ENCODE data around the gene KCNJ18.
"Not testable (repeated sequence)": the region's sequence is repeated elsewhere in the genome, so short reads cannot be mapped to it uniquely, and the experiment has no call there.

Gene KCNJ18

DNA sequence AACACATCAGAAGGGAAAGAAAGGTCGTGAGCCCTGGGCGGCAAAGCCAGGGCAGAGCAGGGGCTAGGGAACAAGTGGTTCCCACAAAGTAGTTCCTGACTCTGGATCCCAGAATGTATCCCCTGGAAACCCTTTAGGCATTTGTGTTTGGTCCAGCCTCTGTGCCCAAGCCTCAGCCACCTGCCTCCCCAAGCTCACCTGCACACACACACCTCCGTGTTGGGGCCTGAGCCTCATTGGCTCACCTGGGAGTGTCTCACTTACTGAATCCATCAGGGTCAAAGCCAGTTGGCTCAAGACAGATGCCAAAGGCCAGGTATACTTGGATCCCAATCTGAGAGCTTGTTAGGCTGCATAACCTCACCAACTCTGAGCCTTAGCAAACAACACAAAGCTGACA, 54.1 kb downstream of the KCNJ18 start:
- H3K4me1 ChIP-seq; H3K27me3 ChIP-seq (ENCODE audit: low read depth); H3K9me3 ChIP-seq; DNase-seq (ENCODE audit: low spot score in 2 of 2); in situ Hi-C loops (cut with MboI; ENCODE audit: low sequenced_read_pairs); H3K36me3 ChIP-seq (replicated peaks); H3K4me3 ChIP-seq: not testable (repeated sequence)

DNA sequence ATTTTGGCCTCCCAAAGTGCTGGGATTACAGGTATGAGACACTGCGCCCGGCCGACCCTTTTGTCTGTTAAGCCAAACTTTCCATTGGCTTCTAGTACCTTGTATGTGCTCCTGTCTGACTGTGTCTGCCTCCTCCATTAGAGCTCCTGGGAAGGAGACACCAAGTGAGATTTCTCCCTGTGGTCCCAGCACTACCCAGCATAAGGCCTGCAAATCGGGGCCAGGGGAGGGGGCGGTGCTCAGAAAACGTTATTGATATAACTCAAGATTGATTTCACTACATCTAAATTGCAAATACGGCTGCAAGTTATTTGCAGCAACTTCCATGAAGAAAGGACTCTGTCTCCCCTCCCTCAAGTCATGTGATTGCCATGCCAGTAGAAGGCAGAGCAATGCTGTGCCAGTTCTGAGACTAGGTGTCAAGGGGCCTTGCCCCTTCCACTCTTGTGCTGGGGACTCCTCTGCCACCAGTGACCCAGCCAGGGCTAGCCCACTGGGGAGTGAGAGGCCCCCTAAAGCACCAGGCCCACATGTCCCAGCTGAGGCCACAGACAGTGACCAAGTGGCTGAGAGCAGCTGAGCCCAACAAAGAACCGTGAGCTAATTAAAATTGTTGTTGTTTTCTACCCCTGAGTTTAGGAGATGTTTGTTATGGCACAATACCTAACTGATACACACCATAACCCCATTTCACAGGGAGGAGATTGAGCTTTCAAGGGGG, 55.0 kb downstream of the KCNJ18 start:
- H3K36me3 ChIP-seq (replicated peaks); H3K4me1 ChIP-seq; in situ Hi-C loops (cut with MboI; ENCODE audit: low sequenced_read_pairs): not testable (repeated sequence)

DNA sequence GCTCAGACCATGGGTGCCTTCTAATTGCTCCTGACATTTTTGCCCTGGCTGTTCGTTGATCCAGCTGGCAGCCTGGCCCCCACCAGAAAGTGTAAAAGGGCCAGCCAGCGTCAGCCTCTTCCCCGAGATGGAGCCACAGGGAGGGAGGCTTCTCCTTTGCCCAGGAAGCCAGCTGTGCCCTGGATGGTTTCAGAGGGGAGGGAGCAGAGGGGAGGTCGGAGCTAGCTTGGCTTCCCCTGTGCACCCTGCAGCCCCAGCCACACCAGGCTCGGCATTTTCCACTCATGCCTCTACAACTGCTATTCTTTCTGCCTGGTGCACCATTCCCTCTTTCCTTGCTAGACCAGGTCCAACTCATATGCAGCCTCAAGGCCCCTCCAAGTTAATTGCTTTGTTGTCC, 56.4 kb downstream of the KCNJ18 start:
- H3K27me3 ChIP-seq (ENCODE audit: low read depth); in situ Hi-C loops (cut with MboI; ENCODE audit: low sequenced_read_pairs); DNase-seq (ENCODE audit: low spot score in 2 of 2); H3K4me3 ChIP-seq; H3K4me1 ChIP-seq; H3K9me3 ChIP-seq; H3K36me3 ChIP-seq (replicated peaks): not testable (repeated sequence)

More for the DNA sequence above, 55.0 kb downstream of the KCNJ18 start:
- H3K9me3 ChIP-seq; H3K4me3 ChIP-seq; H3K27me3 ChIP-seq (ENCODE audit: low read depth); DNase-seq (ENCODE audit: low spot score in 2 of 2): not testable (repeated sequence)

DNA sequence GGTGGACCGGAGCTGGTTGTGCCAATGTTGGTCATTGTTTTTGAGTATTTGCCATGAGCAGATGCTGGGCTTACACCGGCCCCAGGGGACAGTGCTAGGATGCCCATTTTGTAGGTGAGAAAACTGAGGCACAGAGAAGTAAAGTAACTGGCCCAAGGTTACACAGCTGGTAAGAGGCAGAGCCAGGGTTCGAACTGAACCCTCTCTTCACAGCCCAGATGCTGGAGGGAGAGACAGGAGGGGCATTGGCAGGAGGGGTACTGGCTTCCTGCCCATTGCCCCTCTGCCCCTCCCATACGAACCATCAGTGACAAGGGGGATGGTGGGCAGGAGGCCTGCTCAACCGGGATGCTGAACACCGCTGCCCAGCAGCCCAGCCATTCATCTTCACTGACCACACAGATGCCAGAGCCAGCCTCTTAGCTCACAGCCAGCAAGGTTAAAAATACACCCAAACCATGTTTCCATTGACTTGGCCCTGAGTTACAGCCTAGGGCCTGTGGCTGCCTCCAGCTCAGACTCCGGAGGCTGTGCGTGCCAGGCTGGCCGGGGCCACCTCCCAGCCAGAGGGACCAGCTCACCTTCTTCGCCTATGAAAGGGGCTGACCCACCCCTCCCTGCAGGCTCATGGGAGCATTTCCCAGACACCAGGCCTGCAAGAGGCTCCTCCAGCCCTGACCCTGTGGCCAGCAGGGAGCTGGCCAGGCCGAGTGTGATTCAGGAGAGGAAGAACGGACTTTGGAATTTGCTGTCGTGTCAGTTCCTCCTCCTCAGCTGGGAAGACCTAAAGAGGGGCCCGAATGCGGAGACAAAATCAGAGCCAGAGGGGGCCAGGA, 57.6 kb downstream of the KCNJ18 start:
- H3K4me3 ChIP-seq; H3K36me3 ChIP-seq (replicated peaks); H3K27me3 ChIP-seq (ENCODE audit: low read depth); in situ Hi-C loops (cut with MboI; ENCODE audit: low sequenced_read_pairs); H3K9me3 ChIP-seq; DNase-seq (ENCODE audit: low spot score in 2 of 2); H3K4me1 ChIP-seq: not testable (repeated sequence)

DNA sequence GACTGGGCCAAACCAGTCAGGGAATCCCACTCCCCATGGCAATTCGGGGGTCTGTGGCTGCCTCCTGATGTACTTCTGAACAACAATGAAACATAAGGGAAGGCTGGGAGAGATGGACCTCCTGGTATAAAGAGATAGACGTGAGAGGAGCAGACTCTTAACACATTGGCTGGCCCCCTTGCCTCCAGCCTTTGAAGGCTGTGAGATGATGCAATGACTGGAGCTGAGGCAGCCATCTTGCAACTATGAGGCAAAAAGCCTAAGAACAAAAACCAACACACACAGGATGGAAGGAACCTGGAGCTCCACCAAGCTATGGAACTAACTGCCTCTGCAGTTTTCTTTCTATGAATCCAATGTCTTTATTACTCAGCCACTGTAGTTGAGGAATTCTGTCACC, 58.8 kb downstream of the KCNJ18 start:
- H3K27me3 ChIP-seq (ENCODE audit: low read depth); DNase-seq (ENCODE audit: low spot score in 2 of 2); H3K4me3 ChIP-seq; in situ Hi-C loops (cut with MboI; ENCODE audit: low sequenced_read_pairs); H3K4me1 ChIP-seq; H3K36me3 ChIP-seq (replicated peaks); H3K9me3 ChIP-seq: not testable (repeated sequence)
